ENCODE data around the gene EFNA4.

Gene EFNA4

DNA sequence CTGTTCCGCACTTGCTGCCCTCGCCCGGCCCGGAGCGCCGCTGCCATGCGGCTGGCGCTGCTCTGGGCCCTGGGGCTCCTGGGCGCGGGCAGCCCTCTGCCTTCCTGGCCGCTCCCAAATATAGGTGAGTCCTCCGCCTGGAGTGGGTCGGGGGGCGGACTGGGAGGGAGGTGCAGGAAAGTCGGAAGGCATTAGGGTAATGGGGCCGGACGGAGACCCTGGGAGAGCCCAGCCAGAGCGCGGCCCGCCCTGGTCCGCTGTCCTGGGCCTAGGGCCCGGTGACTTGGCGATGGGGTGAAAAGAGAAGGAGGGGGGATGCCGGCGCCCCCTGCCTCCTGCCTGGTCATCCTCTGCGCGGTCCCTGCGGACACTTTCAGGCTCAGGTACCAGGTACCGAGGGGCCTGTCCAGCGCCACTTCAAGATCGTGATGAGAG lies 12.2 kb upstream of the EFNA4 start:
- DNase-seq (ENCODE audit: low read depth in 2 of 3, low spot score in 2 of 3): no peak

DNA sequence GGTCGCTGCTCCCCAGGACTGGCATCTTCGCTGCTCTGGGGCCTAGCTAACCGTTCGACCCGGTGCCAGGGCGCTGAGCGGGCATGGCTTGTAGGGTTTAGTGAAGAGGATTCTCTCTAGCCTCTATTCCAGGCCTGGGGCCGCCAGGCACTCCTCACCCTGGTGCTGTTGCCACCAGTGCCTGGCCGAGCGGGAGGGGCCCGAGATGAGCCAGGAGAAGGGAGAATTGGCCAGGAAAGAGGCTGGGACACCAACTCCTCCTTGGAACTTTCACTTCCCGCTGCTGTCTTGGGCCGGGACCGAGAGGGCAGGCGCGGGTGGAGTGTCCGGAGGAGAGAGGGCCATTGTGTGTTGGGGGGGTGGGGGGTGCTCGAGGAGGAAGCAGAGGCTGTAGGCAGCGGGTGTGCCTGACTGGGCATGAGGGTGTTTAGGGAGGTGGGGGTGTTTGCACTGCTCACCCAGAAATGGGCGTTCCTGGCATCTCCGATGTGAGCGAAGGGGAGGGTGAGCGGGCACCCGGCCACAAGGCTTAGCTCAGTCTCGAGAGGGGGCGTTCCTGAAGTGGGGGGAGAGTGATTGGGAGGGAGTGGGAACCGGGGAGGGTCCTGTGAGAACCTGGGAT lies 11.7 kb upstream of the EFNA4 start:
- no peak for DNase-seq (ENCODE audit: low read depth in 2 of 3, low spot score in 2 of 3)

DNA sequence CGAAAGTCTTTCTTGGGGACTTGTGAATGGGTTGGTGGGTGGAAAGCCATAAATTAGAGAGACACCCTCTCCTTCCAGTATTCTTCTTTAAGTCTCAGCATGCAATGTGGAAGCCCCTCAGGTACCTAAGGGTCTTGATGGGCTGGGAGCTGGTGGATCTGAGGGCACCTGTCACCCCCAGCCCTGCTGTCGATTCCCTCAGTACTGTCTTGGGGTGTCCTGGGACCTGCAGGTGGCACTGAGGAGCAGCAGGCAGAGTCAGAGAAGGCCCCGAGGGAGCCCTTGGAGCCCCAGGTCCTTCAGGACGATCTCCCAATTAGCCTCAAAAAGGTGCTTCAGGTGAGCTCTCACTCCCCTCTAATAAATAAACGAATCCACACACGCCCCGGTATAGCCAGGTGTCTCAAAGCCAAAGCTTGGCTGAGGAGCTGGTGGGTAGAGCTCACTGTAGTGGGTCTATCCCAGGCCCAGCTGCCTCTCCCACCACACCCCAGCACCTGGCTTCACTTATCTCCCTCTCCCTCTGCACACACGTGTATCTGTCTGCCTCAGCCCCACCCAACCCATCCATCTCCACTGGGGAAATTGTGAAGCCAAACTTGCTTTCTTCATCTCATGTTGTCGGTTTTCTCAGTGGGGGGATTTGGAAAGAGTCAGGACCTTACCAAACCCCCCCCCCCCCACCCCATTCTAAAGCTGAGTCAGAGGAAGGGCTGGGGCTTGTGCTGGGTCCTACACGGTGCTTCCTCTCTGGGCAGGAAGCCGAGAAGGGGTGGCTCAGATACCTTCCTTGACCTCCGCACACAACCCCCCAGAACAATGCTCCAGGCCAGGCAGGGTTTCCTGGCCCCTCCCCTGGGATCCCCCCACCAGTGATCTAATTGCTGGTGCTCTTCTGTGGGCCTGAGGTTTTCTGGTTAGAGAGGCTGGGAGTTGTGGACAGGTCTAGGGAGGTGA lies 10.8 kb upstream of the EFNA4 start:
- DNase-seq (ENCODE audit: low read depth in 2 of 3, low spot score in 2 of 3): no peak

DNA sequence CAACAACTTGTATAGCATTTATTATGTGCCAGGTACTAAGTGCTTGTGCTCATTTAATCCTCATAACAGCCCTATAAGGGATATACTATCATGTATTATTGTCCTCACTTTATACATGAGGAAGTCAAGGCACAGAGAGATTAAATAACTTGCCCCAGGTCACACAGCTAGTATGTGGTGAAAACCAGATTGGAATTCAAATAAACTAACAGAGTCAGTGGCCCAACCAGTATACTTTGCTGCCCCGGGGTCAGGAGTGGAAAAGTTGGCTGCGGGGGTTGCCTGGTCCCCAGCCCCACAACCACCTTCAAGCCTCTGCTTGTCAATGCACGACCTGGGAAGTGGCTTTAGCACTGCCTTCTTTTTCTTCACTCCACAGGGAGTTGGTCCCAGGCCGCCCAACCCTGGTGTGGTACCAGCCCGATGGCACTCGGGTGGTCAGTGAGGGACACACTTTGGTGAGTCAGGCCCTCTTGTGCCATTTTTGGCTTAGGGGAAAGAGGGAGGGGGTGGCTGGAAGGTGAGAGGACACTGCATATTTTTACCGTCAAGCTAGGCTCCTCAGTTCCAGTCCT lies 9.9 kb upstream of the EFNA4 start:
- DNase-seq (ENCODE audit: low read depth in 2 of 3, low spot score in 2 of 3): no peak

DNA sequence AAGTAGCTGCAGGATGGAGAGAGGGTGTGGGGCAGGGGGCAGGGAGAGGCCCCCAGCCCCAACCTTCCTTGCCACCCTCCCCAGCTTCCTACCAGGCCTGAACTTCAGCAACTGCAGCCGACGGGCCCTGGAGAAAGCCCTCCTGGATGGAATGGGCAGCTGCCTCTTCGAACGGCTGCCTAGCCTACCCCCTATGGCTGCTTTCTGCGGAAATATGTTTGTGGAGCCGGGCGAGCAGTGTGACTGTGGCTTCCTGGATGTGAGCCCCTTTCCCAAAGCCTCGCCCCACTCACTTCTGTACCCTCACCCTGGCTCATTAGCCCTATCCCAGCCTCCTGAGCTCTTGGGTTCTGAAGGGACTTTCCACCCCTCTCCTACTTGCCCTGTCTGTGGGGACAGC lies 6.4 kb upstream of the EFNA4 start:
- DNase-seq (ENCODE audit: low read depth in 2 of 3, low spot score in 2 of 3): no peak

DNA sequence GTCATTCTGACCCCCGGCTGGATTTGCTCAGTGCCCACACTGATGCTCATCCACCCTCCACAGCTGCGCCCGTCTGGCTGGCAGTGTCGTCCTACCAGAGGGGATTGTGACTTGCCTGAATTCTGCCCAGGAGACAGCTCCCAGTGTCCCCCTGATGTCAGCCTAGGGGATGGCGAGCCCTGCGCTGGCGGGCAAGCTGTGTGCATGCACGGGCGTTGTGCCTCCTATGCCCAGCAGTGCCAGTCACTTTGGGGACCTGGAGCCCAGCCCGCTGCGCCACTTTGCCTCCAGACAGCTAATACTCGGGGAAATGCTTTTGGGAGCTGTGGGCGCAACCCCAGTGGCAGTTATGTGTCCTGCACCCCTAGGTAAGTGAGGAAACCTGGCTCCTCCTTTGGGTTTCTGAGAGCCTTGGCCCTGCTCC lies 5.7 kb upstream of the EFNA4 start:
- no peak for DNase-seq (ENCODE audit: low read depth in 2 of 3, low spot score in 2 of 3)

DNA sequence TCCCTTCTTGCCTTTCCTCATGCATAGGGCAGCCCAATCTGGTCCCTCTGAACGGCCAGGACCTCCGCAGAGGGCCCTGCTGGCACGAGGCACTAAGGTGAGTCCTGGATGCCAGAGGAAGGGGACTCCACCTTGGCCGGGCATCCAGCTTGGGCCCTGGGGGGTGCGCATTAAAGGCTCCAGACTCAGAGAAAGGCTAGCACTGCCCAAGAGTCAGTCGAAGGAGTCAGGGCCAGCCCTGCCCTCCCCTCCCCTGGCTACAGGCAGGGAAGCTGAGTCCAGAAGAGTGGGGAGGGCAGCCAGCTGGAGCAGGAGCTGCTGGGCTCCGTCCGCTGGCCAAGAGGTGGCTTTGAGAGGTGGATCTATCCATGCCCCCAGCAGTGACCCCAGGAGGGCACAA lies 2.8 kb upstream of the EFNA4 start:
- no peak for DNase-seq (ENCODE audit: low read depth in 2 of 3, low spot score in 2 of 3)

DNA sequence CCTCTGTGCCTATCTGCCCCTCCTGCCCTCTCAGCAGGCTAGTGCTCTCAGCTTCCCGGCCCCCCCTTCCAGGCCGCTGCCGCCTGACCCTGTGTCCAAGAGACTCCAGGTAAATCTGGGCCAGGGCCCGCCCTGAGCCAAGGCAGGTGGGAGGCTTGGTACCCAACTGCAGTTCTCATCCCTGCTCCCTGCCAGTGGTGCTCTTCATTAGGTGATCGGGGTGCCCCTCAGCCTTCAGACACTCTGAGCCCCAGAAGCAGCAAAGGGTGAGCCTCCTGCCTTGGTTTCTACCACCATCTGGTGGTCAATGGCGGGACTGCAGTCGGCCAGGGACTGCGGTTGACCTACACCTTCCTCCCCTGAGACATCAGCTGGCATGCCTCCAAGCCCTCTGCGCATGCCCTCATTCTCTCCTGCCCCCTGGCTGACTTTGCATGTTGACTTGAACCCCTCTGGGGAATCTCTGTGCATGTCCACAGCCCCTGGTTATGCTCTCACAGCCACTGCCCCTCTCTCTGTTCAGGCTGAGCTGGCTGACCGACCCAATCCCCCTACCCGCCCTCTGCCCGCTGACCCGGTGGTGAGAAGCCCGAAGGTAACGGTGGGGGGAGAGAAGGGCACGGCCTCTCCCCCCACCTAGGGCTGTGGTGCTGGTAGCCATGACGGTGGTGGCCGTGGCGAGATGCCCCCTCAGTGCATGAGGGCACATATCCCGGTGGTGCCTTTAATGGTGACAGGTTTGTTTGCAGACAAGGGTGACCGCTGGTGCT lies 2.0 kb upstream of the EFNA4 start:
- DNase-seq (ENCODE audit: low read depth in 2 of 3, low spot score in 2 of 3): peak; percentile 82 to 100 (median 99)

DNA sequence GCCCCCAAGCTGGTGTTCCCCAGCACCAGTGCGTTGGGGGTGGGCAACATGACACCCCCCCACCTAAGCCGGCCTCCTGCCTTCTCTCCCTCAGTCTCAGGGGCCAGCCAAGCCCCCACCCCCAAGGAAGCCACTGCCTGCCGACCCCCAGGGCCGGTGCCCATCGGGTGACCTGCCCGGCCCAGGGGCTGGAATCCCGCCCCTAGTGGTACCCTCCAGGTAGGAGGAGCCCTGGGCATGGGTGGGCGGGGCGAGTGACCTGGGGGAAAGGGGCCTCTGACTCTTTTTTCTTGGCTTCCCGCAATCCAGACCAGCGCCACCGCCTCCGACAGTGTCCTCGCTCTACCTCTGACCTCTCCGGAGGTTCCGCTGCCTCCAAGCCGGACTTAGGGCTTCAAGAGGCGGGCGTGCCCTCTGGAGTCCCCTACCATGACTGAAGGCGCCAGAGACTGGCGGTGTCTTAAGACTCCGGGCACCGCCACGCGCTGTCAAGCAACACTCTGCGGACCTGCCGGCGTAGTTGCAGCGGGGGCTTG lies 1.3 kb upstream of the EFNA4 start:
- no peak for DNase-seq (ENCODE audit: low read depth in 2 of 3, low spot score in 2 of 3)

DNA sequence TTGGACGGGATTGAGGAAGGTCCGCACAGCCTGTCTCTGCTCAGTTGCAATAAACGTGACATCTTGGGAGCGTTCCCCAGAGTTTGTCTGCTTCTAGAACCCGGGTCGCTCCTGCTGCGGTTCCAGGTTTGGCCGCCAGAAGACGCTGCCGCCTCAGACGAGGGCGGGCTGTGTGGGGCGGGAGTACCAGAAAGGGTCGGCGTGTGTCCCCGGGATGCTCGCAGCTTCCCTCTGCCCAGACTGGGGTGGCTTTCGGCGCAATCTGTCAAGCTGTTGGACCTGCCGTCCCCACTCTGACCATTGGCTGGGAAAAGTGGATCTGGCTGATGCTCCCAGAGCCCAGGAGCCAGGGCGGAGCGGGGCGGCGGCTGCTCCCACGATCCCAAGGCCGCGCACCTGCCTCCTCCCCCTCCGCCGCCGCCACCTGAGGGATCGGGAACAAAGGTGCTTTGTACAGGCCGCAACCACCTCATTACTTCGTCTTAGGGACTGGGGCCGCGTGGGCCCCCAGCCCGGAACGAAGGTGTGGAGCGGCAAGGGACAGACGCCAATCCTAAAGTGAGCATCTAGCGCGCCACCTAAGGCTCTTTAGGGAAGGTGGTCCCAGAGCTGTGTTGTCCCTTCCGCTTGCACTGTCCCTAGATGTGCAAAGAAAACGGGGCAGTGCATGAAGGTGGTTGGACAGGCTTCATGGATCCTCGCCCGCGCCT lies 683 bp upstream of the EFNA4 start:
- peak in 2 of 3 experiments; percentile 43 to 69 for DNase-seq (ENCODE audit: low read depth in 2 of 3, low spot score in 2 of 3)

DNA sequence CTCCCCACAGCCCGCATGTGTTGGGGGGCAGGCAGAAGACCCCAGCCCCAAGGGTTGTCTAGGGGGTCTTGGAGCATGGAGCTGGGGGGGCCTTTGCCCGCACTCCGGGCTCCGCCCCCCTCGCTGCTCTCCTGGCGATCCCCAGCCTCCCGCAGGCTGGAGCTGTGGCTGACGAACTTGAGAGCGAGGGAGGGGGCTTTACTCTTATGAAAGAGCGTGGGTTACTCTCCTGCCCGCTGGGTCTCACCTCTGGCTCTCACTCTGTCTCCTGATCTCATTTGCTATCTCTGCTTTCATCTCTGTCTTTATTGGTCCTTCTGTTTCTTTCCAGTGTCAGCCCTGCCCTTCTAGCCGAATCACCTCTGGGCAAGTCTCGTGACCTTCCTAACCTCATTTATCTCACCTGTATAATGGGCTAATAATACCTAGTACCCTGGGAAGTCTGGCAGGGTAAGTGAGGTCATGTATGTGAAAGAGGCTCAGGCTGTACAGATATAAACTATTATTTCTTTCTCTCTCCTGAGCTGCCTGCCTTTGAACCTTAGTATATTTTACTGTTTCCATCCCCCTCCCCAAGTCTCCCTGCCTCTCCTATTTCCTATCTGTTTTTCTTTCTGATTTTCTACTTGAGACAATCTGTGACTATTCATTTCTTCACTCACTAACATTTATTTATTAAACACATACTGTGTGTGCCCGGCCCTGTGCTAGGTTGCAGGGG lies 731 bp downstream of the EFNA4 start:
- DNase-seq (ENCODE audit: low read depth in 2 of 3, low spot score in 2 of 3): no peak

DNA sequence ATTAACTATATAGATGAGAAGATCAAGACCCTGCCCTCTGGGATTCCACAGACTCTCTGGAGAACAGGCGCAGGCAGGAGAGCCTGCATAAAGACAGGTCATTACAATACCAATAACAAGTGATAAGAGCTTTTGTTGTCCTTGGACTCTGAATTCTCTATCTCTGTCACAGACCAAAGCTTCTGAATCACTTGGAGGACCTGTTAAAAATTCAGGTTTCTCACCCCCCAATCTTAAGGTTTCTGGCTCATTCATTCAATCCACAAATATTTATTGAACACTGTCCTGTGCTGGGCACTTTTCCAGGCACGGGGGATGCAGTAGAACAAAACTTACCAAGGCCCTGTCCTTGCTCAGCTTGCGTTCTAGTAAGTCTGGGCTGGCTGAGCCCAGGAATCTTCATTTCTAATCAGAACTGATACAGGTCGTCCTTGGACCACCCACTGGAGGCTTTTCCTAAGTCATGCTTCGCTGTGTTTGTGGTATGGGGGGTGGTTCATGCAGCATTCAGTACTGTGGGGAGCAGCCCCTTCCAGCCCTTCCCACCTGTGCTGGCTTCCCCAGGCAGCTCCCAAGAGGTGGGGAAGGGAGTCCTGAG lies 1.4 kb downstream of the EFNA4 start:
- no peak for DNase-seq (ENCODE audit: low read depth in 2 of 3, low spot score in 2 of 3)

DNA sequence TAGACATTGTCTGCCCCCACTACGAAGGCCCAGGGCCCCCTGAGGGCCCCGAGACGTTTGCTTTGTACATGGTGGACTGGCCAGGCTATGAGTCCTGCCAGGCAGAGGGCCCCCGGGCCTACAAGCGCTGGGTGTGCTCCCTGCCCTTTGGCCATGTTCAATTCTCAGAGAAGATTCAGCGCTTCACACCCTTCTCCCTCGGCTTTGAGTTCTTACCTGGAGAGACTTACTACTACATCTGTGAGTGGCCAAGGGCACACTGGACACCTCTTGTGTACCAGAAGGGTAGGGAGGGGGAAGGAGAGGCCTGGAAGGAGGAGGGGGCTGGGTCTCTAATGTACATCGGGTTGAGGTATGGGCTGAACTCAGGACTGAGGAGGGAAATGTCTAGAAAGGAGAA lies 3.2 kb downstream of the EFNA4 start:
- no peak for DNase-seq (ENCODE audit: low read depth in 2 of 3, low spot score in 2 of 3)

DNA sequence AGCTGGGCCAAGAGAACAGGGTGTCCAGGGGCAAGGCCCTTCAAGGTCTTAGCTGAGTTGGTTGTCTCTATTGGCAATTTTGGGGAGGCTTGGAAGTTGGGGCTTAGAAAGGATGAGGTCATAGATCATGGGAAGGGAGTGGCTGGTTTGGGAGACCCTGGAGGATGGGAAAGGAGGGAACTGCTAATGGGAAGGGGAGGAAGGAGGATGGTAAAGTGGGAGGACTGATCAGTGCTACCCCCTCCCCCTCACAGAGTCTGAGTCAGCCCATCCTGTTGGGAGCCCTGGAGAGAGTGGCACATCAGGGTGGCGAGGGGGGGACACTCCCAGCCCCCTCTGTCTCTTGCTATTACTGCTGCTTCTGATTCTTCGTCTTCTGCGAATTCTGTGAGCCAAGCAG lies 5.1 kb downstream of the EFNA4 start:
- DNase-seq (ENCODE audit: low read depth in 2 of 3, low spot score in 2 of 3): no peak

DNA sequence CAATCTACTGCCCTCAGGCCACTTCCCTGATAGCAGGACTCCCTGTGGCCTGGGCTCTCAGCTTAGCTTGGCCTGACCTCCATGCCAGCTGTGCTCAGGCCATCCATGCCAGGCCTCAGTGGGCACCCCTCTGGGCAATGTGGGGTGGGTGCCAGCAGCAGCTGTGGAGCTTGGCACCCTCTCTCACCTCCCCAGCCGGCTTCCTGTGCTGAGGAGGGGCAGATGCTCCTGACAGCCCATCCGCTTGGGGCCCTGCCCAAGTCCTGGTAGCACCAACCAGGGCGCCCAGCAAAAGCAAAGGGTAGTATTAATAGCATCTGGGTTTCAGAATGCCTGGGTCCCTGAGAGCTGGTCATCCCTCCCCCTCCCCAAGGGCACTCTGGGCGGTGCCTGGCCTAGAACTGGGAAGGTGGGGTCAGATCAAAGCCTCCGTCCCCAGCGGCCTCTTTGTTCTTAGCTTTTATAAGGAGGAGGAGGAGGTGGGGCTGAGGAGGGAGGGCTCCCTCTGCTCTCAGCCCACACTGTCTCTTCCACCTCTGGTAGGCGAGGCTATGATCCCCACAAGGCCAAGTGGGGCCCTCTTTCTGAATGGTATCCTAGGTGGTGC lies 6.1 kb downstream of the EFNA4 start:
- no peak for DNase-seq (ENCODE audit: low read depth in 2 of 3, low spot score in 2 of 3)

DNA sequence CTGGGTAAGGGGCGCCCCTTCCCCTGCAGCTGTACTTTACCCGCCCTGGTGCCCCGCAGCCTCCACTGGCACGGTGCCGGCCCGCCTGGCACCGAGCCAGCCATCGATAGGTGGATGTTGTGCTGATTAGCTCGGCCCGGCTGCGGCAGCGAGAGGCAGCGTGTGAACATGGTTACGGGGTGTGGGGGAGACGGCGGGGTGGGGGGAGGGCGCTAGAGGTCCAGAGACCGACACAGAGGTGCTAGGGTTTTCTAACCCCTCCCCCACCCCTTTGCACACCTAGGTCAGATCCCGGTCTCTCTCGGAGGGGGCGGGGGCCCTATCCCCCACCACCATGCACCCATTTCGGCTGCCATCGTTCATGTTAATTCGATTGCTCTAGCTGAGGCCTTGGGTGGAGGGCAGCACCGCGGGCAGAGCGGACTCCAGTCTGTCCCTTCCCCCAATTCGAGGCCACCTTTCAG lies 6.7 kb downstream of the EFNA4 start:
- no peak for DNase-seq (ENCODE audit: low read depth in 2 of 3, low spot score in 2 of 3)

DNA sequence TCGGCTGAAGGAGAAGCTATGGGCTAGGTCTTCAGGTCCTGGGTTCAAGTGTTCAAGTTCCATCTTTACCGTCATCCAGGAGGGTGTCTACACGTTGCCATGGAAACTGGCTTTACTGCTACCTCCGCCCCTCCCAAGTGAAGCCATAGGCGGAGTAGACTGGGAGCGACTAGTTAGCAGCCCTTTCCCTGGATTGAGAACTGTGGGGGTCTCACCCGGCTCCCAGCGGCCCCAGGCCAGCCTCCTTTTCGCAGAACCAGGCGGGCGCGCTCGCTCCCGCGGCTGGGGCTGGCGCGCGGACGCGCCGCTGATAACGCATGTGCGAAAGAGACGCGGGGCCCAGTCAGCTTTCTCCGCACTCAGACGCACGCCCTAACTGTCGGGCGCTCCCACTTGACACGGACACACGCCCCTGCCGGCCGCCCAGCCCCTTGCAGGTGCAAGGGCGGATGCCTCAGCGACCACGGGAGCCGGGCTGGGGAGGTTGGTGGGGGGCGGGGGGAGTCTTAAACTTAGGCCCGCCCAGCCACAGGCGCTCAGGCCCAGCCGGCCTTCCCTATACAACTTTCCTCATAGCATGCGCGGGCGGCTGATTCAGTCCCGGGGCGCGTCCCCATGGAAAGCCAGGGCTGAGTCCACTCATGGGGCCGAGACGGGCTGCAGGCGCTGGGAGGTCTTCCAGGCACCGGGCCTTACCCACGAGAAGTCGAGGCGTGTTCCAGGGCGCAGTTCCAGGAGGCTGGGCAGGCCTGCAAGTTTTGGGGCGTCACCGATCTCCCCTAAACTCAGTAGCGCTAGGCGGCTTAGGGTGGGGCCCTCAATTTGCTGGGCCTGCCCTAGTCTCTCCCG lies 7.4 kb downstream of the EFNA4 start:
- DNase-seq (ENCODE audit: low read depth in 2 of 3, low spot score in 2 of 3): peak in 1 of 3 experiments; percentile 56

DNA sequence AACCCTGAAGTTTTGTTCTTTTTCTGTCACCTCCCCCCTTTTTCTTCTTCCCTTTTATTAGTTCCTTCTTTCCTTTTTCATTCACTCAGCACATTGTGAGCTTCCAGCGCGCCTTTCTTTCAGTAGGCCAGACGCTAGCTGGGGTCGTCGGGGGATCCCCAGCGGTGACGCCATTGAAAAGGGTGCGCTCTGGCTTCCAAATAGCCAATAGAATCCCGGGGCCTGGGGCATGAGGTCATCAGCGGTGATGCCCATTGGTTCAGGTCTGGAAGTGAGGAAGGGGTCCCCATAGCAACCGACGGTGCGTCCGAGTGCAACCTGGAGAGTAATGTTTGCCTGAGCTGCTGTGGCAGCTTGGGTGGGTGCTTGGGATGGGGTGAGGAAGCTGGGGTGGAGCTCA lies 8.2 kb downstream of the EFNA4 start:
- DNase-seq (ENCODE audit: low read depth in 2 of 3, low spot score in 2 of 3): no peak
